Testis (tissue), 3 donors: ENCODE measurements around the gene IDE. TPM values are rescaled to one million over a fixed set of nuclear protein-coding genes. Genes with fewer than 3 reads are reported as not detected.
"Not testable (repeated sequence)": the region's sequence is repeated elsewhere in the genome, so short reads cannot be mapped to it uniquely, and the experiment has no call there.

ENCODE experiments used
- DNase-seq: peaks from one replicate; pipeline ENCODE4 v3.0.0-alpha.2; 2019
- H3K27ac ChIP-seq, 2 donors: fragments of 200-600 bp; sonication (generic); one replicate each; pipeline ENCODE4 v1.5.1; 2019
- H3K27me3 ChIP-seq: fragments of 200-600 bp; sonication (generic); one replicate; pipeline ENCODE4 v1.5.1; 2019
- H3K36me3 ChIP-seq: fragments of 200-600 bp; sonication (generic); one replicate; pipeline ENCODE4 v1.5.1; 2017; ENCODE audit warnings: low read depth; ENCODE audit errors: missing control alignments
- H3K4me1 ChIP-seq: fragments of 200-600 bp; sonication (generic); one replicate; pipeline ENCODE4 v1.5.1; 2019
- H3K4me3 ChIP-seq, 2 donors: fragments of 200-600 bp; sonication (generic); one replicate each; pipeline ENCODE4 v1.5.1; 2017 to 2019
- H3K9me3 ChIP-seq: fragments of 200-600 bp; sonication (generic); one replicate; pipeline ENCODE4 v1.5.1; 2017
- POLR2A ChIP-seq: fragments of 450-650 bp; IDR thresholded peaks from one replicate; pipeline ENCODE4 v1.6.1; 2017; ENCODE audit warnings: antibody characterized with exemption, mild to moderate bottlenecking, moderate library complexity
- WGBS, 2 donors: methylation state at CpG; one replicate each; pipeline ENCODE4 v1.1.5; 2018; 5-methylcytosine and 5-hydroxymethylcytosine counted together
- intact Hi-C: fragments of 100-400 bp; cut with DNase I; formaldehyde crosslinking; loops from one replicate; pipeline ENCODE4 v1.15.1; 2023; ENCODE audit warnings: low total_unique reads
- polyA plus RNA-seq: library from polyadenylated mRNA; stranded (reverse); fragments of 350-450 nt; fragmentation: Illumina TruSeq; extraction: RNeasy Lipid Tissue Mini Kit (QIAGEN cat#74804); gene quantifications from one replicate; pipeline ENCODE4 v1.2.3, GENCODE V29; 2014; ENCODE audit warnings: low read depth, low replicate concordance; ENCODE audit not compliant: insufficient read depth
- total RNA-seq, 2 donors: library from RNA; depleted of rRNA; stranded (reverse); fragments of >200 nt; gene quantifications; one replicate each; pipeline ENCODE4 v1.2.3, GENCODE V29; 2016
- TF ChIP-seq, protein P1 (sequence below), 3 experiments: fragments of 450-650 bp in 2 of 3; fragments of 200-600 bp in 1 of 3; sonication (generic) in 1 of 3; IDR thresholded peaks; one replicate each; pipeline ENCODE4 v1.5.1; 2016 to 2019; ENCODE audit warnings: antibody characterized with exemption in 3 of 3, mild to moderate bottlenecking in 2 of 3, moderate library complexity in 1 of 3

IDE gene
- total and polyA plus RNA-seq, 3 donors from 2014 or later: 28.4 to 78.2 (median 31.1) TPM

GRCh38 chr10:92573091-92573797, 649 bp downstream of the IDE start:
- no peaks in the 10 kb centered on the region for H3K9me3 ChIP-seq
- TF ChIP-seq POLR2A: no peak
- TF ChIP-seq, protein P1, sequence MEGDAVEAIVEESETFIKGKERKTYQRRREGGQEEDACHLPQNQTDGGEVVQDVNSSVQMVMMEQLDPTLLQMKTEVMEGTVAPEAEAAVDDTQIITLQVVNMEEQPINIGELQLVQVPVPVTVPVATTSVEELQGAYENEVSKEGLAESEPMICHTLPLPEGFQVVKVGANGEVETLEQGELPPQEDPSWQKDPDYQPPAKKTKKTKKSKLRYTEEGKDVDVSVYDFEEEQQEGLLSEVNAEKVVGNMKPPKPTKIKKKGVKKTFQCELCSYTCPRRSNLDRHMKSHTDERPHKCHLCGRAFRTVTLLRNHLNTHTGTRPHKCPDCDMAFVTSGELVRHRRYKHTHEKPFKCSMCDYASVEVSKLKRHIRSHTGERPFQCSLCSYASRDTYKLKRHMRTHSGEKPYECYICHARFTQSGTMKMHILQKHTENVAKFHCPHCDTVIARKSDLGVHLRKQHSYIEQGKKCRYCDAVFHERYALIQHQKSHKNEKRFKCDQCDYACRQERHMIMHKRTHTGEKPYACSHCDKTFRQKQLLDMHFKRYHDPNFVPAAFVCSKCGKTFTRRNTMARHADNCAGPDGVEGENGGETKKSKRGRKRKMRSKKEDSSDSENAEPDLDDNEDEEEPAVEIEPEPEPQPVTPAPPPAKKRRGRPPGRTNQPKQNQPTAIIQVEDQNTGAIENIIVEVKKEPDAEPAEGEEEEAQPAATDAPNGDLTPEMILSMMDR (IDR thresholded peaks at IDR 0.05): no peak
- WGBS, 2 donors: 1 to 2% methylated on average over 22 to 45 of the region's 56 CpGs

DNA sequence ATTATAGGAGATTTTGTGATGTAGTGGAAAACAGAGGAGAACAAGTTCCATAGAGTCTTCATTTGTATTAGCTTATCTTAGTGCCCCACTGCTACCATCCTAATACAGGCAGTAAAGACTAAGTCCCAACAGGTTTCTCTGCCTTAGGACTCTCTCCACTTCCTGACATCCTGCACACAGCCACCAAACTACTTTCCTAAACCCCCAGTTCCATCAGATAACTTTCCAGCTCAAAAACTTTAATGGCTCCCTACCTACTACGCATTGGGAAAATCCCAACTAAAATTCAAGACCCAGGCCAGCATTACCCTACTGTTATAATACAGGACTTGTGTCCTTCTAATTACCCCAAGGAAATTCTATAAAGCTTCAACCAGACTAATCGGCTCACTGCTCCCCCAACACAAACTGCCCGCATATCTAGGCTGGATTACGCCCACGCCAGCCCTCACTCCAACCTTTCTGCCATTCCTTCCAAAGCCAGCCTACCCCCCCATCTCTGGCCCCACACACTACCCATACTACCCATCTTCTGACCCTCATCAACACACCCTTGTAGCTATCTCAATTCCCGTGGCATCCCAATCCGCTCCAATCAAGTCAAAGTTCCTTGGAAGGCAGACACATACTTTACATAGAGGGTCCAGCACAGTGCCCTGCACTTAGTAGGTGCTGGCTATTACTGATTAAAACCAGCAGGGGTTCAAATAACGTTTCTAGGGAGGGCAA, 1.4 kb downstream of the IDE start:
- no peak for DNase-seq
- TF ChIP-seq POLR2A: no peak
- TF ChIP-seq, protein P1 (IDR thresholded peaks at IDR 0.05): peak in 1 of 3 experiments; percentile 10
- intact Hi-C loops: loop anchor here (10.0 kb wide), 1 partner anchor 58 kb away; no protein-coding TSS in a partner anchor
- H3K4me3 ChIP-seq: peak overlapping the region; percentile 92 to 98
- 48 to 63% methylated on average over 8 of the region's 8 CpGs for WGBS, 2 donors
- H3K27ac ChIP-seq: peak overlapping the region; percentile 85 to 95
- H3K27me3 ChIP-seq: no peaks in the 10 kb centered on the region
- H3K9me3 ChIP-seq: no peaks in the 10 kb centered on the region
- peaks cover 3% of the 10 kb centered on the region for H3K4me1 ChIP-seq
- H3K36me3 ChIP-seq: no peaks in the 10 kb centered on the region

More at GRCh38 chr10:92573091-92573797, 649 bp downstream of the IDE start:
- DNase-seq: peak; percentile 41
- H3K36me3 ChIP-seq: no peaks in the 10 kb centered on the region
- no peaks in the 10 kb centered on the region for H3K27me3 ChIP-seq
- peaks cover 3% of the 10 kb centered on the region for H3K4me1 ChIP-seq
- peak overlapping the region; percentile 92 to 98 for H3K4me3 ChIP-seq
- H3K27ac ChIP-seq: peak overlapping the region; percentile 85 to 95
- intact Hi-C loops: loop anchor here (10.0 kb wide), 1 partner anchor 58 kb away; no protein-coding TSS in a partner anchor

GRCh38 chr10:92571649-92572048, 2.2 kb downstream of the IDE start:
- WGBS, 2 donors: 54 to 74% methylated on average over 2 of the region's 2 CpGs

GRCh38 chr10:92569663-92570062, 4.2 kb downstream of the IDE start:
- intact Hi-C loops: loop anchor here (10.0 kb wide), 1 partner anchor 55 kb away; no protein-coding TSS in a partner anchor
- 87 to 94% methylated on average over 5 of the region's 5 CpGs for WGBS, 2 donors

More at GRCh38 chr10:92571649-92572048, 2.2 kb downstream of the IDE start:
- Histone ChIP-seq H3K9me3 (no peaks in the 10 kb centered on the region), H3K27me3 (no peaks in the 10 kb centered on the region), H3K4me1 (peaks cover 3% of the 10 kb centered on the region), H3K36me3 (no peaks in the 10 kb centered on the region), H3K4me3 (no peak overlapping the region), H3K27ac (no peak overlapping the region)
- intact Hi-C loops: loop anchor here (10.0 kb wide), 1 partner anchor 57 kb away; no protein-coding TSS in a partner anchor
- no peak for DNase-seq
- no peak for TF ChIP-seq POLR2A
- TF ChIP-seq, protein P1 (IDR thresholded peaks at IDR 0.05): no peak

DNA sequence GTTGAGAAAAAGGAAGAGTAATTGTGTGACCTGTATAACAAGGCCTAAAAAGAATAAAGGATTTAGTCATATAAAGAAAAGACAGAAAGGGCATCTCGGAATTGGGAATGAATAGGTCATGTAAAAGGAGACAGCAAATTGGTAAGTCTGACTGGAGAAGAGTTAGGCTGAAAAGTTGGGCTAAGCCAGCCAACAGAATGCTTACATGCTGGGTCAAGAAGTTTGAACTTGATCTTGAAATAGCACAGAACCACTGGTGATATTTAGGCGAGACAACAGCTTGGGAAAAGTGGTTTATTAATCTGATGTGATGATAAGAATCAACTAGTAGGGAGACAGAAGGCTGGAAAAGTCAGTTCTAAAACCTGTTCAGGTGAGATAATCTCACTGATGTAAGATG, 4.8 kb downstream of the IDE start:
- intact Hi-C loops: no loop called here
- Histone ChIP-seq H3K27ac (no peak overlapping the region), H3K27me3 (no peaks in the 10 kb centered on the region), H3K4me3 (no peak overlapping the region), H3K9me3 (no peaks in the 10 kb centered on the region), H3K36me3 (no peaks in the 10 kb centered on the region), H3K4me1 (peaks cover 3% of the 10 kb centered on the region)
- DNase-seq: no peak
- no peak for TF ChIP-seq POLR2A
- TF ChIP-seq, protein P1 (IDR thresholded peaks at IDR 0.05): no peak
- 86 to 89% methylated on average over 2 of the region's 2 CpGs for WGBS, 2 donors

More at GRCh38 chr10:92569663-92570062, 4.2 kb downstream of the IDE start:
- not testable (repeated sequence) for DNase-seq, H3K9me3 ChIP-seq, H3K4me3 ChIP-seq, H3K27me3 ChIP-seq, H3K4me1 ChIP-seq, H3K36me3 ChIP-seq, H3K27ac ChIP-seq
